ENCODE data around the gene DCST1. TPM values are rescaled to one million over a fixed set of nuclear protein-coding genes. Genes with fewer than 3 reads are reported as not detected.

The DCST1 gene
- total and polyA plus RNA-seq, 2 of the 8 experiments (the other 6 are each of a cell fraction or from before 2014, with no cell fraction given): not detected

GRCh38 chr1:155013632-155014031 lies 20.0 kb upstream of the DCST1 start (continued):
- TF ChIP-seq KDM4A (IDR thresholded peaks at IDR 0.05; ENCODE audit: low read depth, low read length, severe bottlenecking) (no peak), SUZ12 (IDR thresholded peaks at IDR 0.05; ENCODE audit: low read length) (no peak), JUN (IDR thresholded peaks at IDR 0.05; ENCODE audit: low read depth, low read length) (no peak), GABPA (IDR thresholded peaks at IDR 0.05; ENCODE audit: borderline replicate concordance, insufficient read depth, low read length) (no peak), CTCF (IDR thresholded peaks at IDR 0.05; ENCODE audit: control extremely low read depth in 1 of 3, insufficient read depth in 1 of 3, low read depth in 1 of 3, low read length in 3 of 3) (no peak)
